Colonic mucosa (tissue), 4 donors: ENCODE results near the gene BTNL8. TPM values are rescaled to one million over a fixed set of nuclear protein-coding genes. Genes with fewer than 3 reads are reported as not detected.
"Not testable (repeated sequence)": the region's sequence is repeated elsewhere in the genome, so short reads cannot be mapped to it uniquely, and the experiment has no call there.

ENCODE experiments used
- DNase-seq: peaks from one replicate; pipeline ENCODE4 v3.0.0-alpha.2; 2020
- H3K27ac ChIP-seq: fragments of 200-600 bp; one replicate; pipeline ENCODE4 v1.8.0; 2021
- H3K27me3 ChIP-seq: fragments of 200-600 bp; one replicate; pipeline ENCODE4 v1.8.0; 2021
- H3K36me3 ChIP-seq: fragments of 200-600 bp; one replicate; pipeline ENCODE4 v1.8.0; 2021
- H3K4me1 ChIP-seq: fragments of 200-600 bp; one replicate; pipeline ENCODE4 v1.8.0; 2021; ENCODE audit warnings: mild to moderate bottlenecking
- H3K4me3 ChIP-seq: fragments of 200-600 bp; one replicate; pipeline ENCODE4 v1.8.0; 2021
- H3K9ac ChIP-seq, 2 donors: one replicate each; pipeline ENCODE4 v1.7.0; 2013; ENCODE audit warnings: control low read depth in 2 of 2, low read depth in 2 of 2, low read length in 2 of 2
- H3K9me3 ChIP-seq: fragments of 200-600 bp; one replicate; pipeline ENCODE4 v1.8.0; 2021
- intact Hi-C: fragments of 100-400 bp; cut with DNase I; formaldehyde crosslinking; loops from one replicate; pipeline ENCODE4 v1.14.1; 2022
- total RNA-seq, 2 donors: library from RNA; stranded (reverse); fragmentation: NEBNext Ultra II Directional in 1 of 2; extraction: Animal tissue kit (Norgen Biotek cat#: 25700) in 1 of 2; gene quantifications; one replicate each; pipeline ENCODE4 v1.2.1, GENCODE V29; 2021
- TF ChIP-seq, protein P1 (sequence below): fragments of 200-600 bp; IDR thresholded peaks from one replicate; pipeline ENCODE4 v1.8.0; 2022; ENCODE audit warnings: antibody characterized with exemption, mild to moderate bottlenecking
- donor health status: healthy.
- donor health status: DM: no; HTN: no; CAD: no.
- donor health status: DM: no; HTN: no; CAD: no.

BTNL8 gene
- total RNA-seq, 2 donors from 2014 or later: 51.6 to 88.1 TPM

GRCh38 chr5:180889381-180889780, 9.6 kb upstream of the BTNL8 start:
- no peaks in the 10 kb centered on the region for H3K4me1 ChIP-seq
- TF ChIP-seq, protein P1, sequence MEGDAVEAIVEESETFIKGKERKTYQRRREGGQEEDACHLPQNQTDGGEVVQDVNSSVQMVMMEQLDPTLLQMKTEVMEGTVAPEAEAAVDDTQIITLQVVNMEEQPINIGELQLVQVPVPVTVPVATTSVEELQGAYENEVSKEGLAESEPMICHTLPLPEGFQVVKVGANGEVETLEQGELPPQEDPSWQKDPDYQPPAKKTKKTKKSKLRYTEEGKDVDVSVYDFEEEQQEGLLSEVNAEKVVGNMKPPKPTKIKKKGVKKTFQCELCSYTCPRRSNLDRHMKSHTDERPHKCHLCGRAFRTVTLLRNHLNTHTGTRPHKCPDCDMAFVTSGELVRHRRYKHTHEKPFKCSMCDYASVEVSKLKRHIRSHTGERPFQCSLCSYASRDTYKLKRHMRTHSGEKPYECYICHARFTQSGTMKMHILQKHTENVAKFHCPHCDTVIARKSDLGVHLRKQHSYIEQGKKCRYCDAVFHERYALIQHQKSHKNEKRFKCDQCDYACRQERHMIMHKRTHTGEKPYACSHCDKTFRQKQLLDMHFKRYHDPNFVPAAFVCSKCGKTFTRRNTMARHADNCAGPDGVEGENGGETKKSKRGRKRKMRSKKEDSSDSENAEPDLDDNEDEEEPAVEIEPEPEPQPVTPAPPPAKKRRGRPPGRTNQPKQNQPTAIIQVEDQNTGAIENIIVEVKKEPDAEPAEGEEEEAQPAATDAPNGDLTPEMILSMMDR: no peak
- no peak for DNase-seq
- no peaks in the 10 kb centered on the region for H3K27me3 ChIP-seq
- H3K4me3 ChIP-seq: no peak overlapping the region
- intact Hi-C loops: no loop called here
- no peaks in the 10 kb centered on the region for H3K9me3 ChIP-seq
- H3K36me3 ChIP-seq: no peaks in the 10 kb centered on the region
- no peak overlapping the region for H3K9ac ChIP-seq
- H3K27ac ChIP-seq: no peak overlapping the region

GRCh38 chr5:180895330-180895729, 3.6 kb upstream of the BTNL8 start:
- H3K4me1 ChIP-seq, H3K36me3 ChIP-seq, DNase-seq, H3K27ac ChIP-seq, H3K27me3 ChIP-seq, H3K9me3 ChIP-seq, intact Hi-C loops, H3K4me3 ChIP-seq, H3K9ac ChIP-seq: not testable (repeated sequence)

GRCh38 chr5:180900178-180900577, 1.2 kb downstream of the BTNL8 start:
- no peak overlapping the region for H3K9ac ChIP-seq
- H3K27ac ChIP-seq: no peak overlapping the region
- no peaks in the 10 kb centered on the region for H3K4me1 ChIP-seq
- H3K36me3 ChIP-seq: no peaks in the 10 kb centered on the region
- TF ChIP-seq, protein P1: no peak
- peak overlapping the region; percentile 27 for H3K4me3 ChIP-seq
- no peak for DNase-seq
- H3K9me3 ChIP-seq: no peaks in the 10 kb centered on the region
- no peaks in the 10 kb centered on the region for H3K27me3 ChIP-seq
- intact Hi-C loops: no loop called here

GRCh38 chr5:180901319-180902009, 2.5 kb downstream of the BTNL8 start:
- intact Hi-C loops: no loop called here
- Histone ChIP-seq H3K27ac (no peak overlapping the region), H3K9ac (no peak overlapping the region), H3K4me1 (no peaks in the 10 kb centered on the region), H3K27me3 (no peaks in the 10 kb centered on the region), H3K4me3 (no peak overlapping the region), H3K9me3 (no peaks in the 10 kb centered on the region), H3K36me3 (no peaks in the 10 kb centered on the region)
- TF ChIP-seq, protein P1: no peak
- DNase-seq: no peak

GRCh38 chr5:180908400-180908799, 9.4 kb downstream of the BTNL8 start:
- TF ChIP-seq, protein P1: no peak
- H3K27me3 ChIP-seq: no peaks in the 10 kb centered on the region
- H3K36me3 ChIP-seq: no peaks in the 10 kb centered on the region
- no peak overlapping the region for H3K4me3 ChIP-seq
- H3K27ac ChIP-seq: no peak overlapping the region
- no peak overlapping the region for H3K9ac ChIP-seq
- no peaks in the 10 kb centered on the region for H3K9me3 ChIP-seq
- no peaks in the 10 kb centered on the region for H3K4me1 ChIP-seq
- DNase-seq: no peak
- intact Hi-C loops: no loop called here

- TF ChIP-seq, protein P1: no peak
These were observed 10.2 kb downstream of the BTNL8 start for GRCh38 chr5:180908998-180909731.

More at GRCh38 chr5:180908998-180909731, 10.2 kb downstream of the BTNL8 start:
- no peak for DNase-seq
- no peak overlapping the region for H3K9ac ChIP-seq
- H3K4me1 ChIP-seq: no peaks in the 10 kb centered on the region
- H3K9me3 ChIP-seq: no peaks in the 10 kb centered on the region
- intact Hi-C loops: no loop called here
- H3K4me3 ChIP-seq: no peak overlapping the region
- no peak overlapping the region for H3K27ac ChIP-seq
- H3K36me3 ChIP-seq: no peaks in the 10 kb centered on the region
- no peaks in the 10 kb centered on the region for H3K27me3 ChIP-seq
